KMS-11 (cell line): Measurements from ENCODE around the gene SCRN3.
"Not testable (repeated sequence)": the region's sequence is repeated elsewhere in the genome, so short reads cannot be mapped to it uniquely, and the experiment has no call there.

Experiments used
- H2AFZ ChIP-seq: fragments of 200-600 bp; sonication (generic); 2 replicates; pipeline ENCODE4 v1.6.1; 2016; ENCODE audit warnings: antibody characterized with exemption, mixed run types, low read depth
- H3K27ac ChIP-seq: fragments of 200-600 bp; sonication (generic); 2 replicates; pipeline ENCODE4 v1.6.1; 2016; ENCODE audit warnings: mild to moderate bottlenecking, mixed run types
- H3K27me3 ChIP-seq: fragments of 200-600 bp; sonication (generic); 2 replicates; pipeline ENCODE4 v1.6.1; 2017; ENCODE audit warnings: mild to moderate bottlenecking, low read depth, mixed run types, moderate library complexity; ENCODE audit not compliant: insufficient read depth
- H3K36me3 ChIP-seq: fragments of 200-600 bp; sonication (generic); 2 replicates; pipeline ENCODE4 v1.6.1; 2017; ENCODE audit warnings: mild to moderate bottlenecking, mixed run types; ENCODE audit not compliant: insufficient read depth
- H3K4me1 ChIP-seq: fragments of 200-600 bp; sonication (generic); 2 replicates; pipeline ENCODE4 v1.6.1; 2016; ENCODE audit warnings: mild to moderate bottlenecking, low read depth, mixed run types; ENCODE audit not compliant: poor library complexity, severe bottlenecking
- H3K4me2 ChIP-seq: fragments of 200-600 bp; sonication (generic); 2 replicates; pipeline ENCODE4 v1.7.0; 2016; ENCODE audit warnings: mild to moderate bottlenecking, mixed run types
- H3K4me3 ChIP-seq: fragments of 200-600 bp; sonication (generic); IDR thresholded peaks from 2 replicates; pipeline ENCODE4 v1.6.1; 2017; ENCODE audit warnings: low read depth, low read length, mixed read lengths; ENCODE audit not compliant: insufficient read depth
- H3K79me2 ChIP-seq: fragments of 200-600 bp; sonication (generic); 2 replicates; pipeline ENCODE4 v1.6.1; 2016; ENCODE audit warnings: low read depth, mixed run types; ENCODE audit not compliant: insufficient read depth
- H3K9ac ChIP-seq: fragments of 200-600 bp; sonication (generic); 2 replicates; pipeline ENCODE4 v1.6.1; 2016; ENCODE audit warnings: mild to moderate bottlenecking, mixed run types
- H4K20me1 ChIP-seq: fragments of 200-600 bp; sonication (generic); 2 replicates; pipeline ENCODE4 v1.6.1; 2016; ENCODE audit warnings: mild to moderate bottlenecking, mixed run types; ENCODE audit not compliant: insufficient read depth
- TF ChIP-seq, protein P1 (sequence below): fragments of 200-600 bp; sonication (generic); conservative IDR thresholded peaks from 2 replicates; pipeline ENCODE4 v1.6.1; 2017; ENCODE audit warnings: low read depth, mild to moderate bottlenecking, antibody characterized with exemption, low read length, moderate library complexity, mixed read lengths

The SCRN3 gene

DNA sequence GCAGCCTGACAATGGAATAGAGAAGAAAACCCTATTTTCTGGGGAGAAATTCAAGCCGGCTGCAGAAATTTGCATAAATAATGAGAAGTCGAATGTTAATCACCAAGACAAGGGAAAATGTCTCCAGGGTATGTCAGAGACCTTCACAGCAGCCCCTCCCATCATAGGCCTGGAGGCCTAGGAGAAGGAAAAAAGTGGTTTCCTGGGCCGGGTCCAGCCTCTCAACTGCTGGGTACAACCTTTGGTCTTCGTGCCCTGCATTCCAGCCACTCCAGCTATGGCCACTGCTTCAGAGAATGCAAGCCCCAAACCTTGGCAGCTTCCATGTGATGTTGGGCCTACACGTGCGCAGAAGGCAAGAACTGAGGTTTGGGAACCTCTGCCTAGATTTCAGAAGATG lies 6.0 kb upstream of the SCRN3 start:
- TF ChIP-seq, protein P1, sequence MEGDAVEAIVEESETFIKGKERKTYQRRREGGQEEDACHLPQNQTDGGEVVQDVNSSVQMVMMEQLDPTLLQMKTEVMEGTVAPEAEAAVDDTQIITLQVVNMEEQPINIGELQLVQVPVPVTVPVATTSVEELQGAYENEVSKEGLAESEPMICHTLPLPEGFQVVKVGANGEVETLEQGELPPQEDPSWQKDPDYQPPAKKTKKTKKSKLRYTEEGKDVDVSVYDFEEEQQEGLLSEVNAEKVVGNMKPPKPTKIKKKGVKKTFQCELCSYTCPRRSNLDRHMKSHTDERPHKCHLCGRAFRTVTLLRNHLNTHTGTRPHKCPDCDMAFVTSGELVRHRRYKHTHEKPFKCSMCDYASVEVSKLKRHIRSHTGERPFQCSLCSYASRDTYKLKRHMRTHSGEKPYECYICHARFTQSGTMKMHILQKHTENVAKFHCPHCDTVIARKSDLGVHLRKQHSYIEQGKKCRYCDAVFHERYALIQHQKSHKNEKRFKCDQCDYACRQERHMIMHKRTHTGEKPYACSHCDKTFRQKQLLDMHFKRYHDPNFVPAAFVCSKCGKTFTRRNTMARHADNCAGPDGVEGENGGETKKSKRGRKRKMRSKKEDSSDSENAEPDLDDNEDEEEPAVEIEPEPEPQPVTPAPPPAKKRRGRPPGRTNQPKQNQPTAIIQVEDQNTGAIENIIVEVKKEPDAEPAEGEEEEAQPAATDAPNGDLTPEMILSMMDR = no peak
- no peaks in the 10 kb centered on the region for H3K79me2 ChIP-seq

DNA sequence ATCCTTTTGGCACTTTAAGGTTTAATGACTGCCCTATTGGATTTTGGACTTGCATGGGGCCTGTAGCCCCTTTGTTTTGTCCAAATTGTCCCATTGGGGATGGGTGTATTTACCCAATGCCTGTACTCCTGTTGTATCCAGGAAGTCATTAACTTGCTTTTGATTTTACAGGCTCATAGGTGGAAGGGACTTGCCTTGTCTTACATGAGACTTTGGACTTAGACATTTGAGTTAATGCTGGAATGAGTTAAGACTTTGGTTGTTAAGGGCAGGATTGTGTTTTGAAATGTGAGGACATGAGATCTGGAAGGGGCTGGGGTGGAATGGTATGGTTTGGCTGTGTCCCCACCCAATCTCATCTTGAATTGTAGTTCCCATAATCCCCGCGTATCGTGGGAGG lies 5.2 kb upstream of the SCRN3 start:
- not testable (repeated sequence) for H3K27me3 ChIP-seq, H3K4me1 ChIP-seq, H3K79me2 ChIP-seq, H3K27ac ChIP-seq, H3K36me3 ChIP-seq, H3K9ac ChIP-seq, H2AFZ ChIP-seq, H3K4me2 ChIP-seq, H3K4me3 ChIP-seq, H4K20me1 ChIP-seq

More for the DNA sequence above, 6.0 kb upstream of the SCRN3 start:
- Histone ChIP-seq H3K4me3 (no peak overlapping the region), H2AFZ (no peak overlapping the region), H3K36me3 (no peaks in the 10 kb centered on the region), H3K27me3 (no peaks in the 10 kb centered on the region), H3K4me1 (no peaks in the 10 kb centered on the region), H3K9ac (no peak overlapping the region), H4K20me1 (no peaks in the 10 kb centered on the region), H3K27ac (no peak overlapping the region), H3K4me2 (no peak overlapping the region)

DNA sequence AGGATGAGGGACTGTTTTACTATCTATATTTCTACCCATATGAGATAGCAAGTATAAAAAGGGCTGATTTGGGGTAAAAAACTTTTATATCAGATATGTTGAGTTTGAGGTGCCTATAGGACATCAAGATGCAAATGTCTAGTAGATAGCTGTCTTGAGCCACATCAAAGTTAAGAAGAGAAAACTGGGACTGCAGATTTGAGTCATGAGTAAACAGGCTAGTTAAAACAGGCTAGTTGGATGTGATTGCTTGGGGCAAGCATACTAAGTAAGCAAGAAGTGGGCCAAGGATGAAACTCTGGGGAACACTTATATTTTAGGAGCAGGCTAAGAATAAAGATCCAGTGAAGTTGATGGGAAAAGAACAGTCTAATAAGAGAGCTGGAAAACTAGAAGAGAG lies 2.8 kb upstream of the SCRN3 start:
- Histone ChIP-seq H2AFZ (no peak overlapping the region), H4K20me1 (no peaks in the 10 kb centered on the region), H3K27ac (no peak overlapping the region), H3K4me2 (no peak overlapping the region), H3K9ac (no peak overlapping the region), H3K27me3 (no peaks in the 10 kb centered on the region), H3K79me2 (no peaks in the 10 kb centered on the region), H3K36me3 (no peaks in the 10 kb centered on the region), H3K4me3 (no peak overlapping the region), H3K4me1 (no peaks in the 10 kb centered on the region)
- TF ChIP-seq, protein P1 = no peak

DNA sequence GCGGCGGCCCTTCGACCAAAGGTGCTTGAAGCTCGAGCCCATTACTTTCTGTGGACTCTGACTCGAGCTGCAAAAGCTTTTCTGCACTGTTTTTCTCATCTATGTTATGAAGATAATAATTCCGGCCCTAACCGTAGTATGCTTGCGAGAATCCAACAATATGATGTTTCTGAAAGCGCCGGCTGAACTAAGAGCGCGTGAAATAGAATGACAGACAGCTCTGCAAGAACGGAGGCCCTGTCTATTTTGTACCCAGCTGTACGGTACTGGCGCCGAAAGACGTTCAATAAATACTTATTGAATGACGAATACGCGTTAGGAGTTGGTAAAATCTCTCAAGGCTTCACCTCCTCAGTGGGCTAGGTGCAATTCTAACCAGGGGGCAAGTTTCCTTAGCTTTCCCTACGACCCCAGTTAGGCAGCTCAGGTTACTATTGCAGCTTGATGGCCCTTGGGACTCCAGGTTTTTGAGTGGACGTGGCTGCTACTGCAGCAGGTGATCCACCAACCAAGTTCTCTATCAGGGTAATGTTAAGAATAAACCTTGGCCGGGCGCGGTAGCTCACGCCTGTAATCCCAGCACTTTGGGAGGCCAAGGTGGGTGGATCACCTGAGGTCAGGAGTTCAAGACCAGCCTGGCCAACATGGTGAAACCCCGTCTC lies 570 bp downstream of the SCRN3 start:
- Histone ChIP-seq H3K9ac (no peak overlapping the region), H3K4me3 (no peak overlapping the region), H3K79me2 (no peaks in the 10 kb centered on the region), H3K27ac (no peak overlapping the region), H3K27me3 (no peaks in the 10 kb centered on the region), H3K4me1 (no peaks in the 10 kb centered on the region), H4K20me1 (no peaks in the 10 kb centered on the region), H2AFZ (peak overlapping the region; percentile 24; the same call in 1 of the 2 replicates), H3K36me3 (no peaks in the 10 kb centered on the region), H3K4me2 (no peak overlapping the region)
- TF ChIP-seq, protein P1 = no peak

GRCh38 chr2:174397773-174398172 lies 2.2 kb downstream of the SCRN3 start:
- no peaks in the 10 kb centered on the region for H4K20me1 ChIP-seq
- no peak overlapping the region for H3K4me2 ChIP-seq
- no peak overlapping the region for H3K4me3 ChIP-seq
- no peaks in the 10 kb centered on the region for H3K27me3 ChIP-seq
- no peak overlapping the region for H3K9ac ChIP-seq
- TF ChIP-seq, protein P1 = no peak
- H3K4me1 ChIP-seq = no peaks in the 10 kb centered on the region
- no peak overlapping the region for H3K27ac ChIP-seq
- no peaks in the 10 kb centered on the region for H3K79me2 ChIP-seq
- H3K36me3 ChIP-seq = no peaks in the 10 kb centered on the region
- H2AFZ ChIP-seq = no peak overlapping the region
